GM18499 (cell line): Measurements from ENCODE around the gene IGFBP1.
"Not testable (repeated sequence)": the region's sequence is repeated elsewhere in the genome, so short reads cannot be mapped to it uniquely, and the experiment has no call there.

Source experiments
- ATAC-seq: cut with Tn5 transposase; IDR thresholded peaks from one replicate; pipeline ENCODE4 v1.9.1; 2021; ENCODE audit warnings: moderate number of reproducible peaks; ENCODE audit not compliant: insufficient read depth, unreplicated experiment

Gene IGFBP1

GRCh38 chr7:45923818-45924217 lies 35.5 kb downstream of the IGFBP1 start:
- no peak for ATAC-seq

DNA sequence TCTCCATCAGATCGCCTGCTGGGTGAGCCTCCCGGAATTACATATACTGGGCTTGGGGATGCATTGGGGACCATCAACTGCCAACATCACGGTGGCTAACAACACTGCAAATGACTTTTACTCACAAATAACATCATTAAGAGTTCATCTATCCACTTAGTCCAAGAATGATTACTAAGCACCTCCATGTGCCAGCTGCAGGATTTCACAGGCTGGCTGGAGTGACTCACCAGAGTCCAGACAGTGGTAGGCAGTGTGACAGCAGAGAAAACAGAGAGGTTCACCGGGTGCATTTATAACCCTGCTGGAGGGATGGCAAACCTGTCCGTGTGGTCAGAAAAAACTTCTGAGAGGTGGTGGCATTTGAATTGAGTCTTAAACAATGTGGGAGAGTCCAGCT lies 36.0 kb downstream of the IGFBP1 start:
- ATAC-seq, result no peak

DNA sequence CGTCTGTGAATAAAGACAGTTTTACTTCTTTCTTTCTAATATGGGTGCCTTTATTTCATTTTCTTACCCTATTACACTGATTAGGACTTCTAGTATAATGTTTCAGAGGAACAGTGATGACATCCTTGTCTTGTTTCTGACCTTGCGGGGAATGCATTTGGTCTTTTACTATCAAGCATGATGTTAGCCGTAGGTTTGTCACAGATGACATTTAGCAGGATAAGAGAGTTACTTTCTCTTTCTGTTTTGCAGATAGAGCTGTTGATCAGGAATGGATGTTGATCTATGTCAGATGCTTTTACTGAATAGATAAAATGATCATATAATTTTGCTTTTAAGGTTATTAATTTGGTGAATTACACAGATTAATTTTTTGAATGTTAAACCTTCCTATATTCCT lies 39.4 kb downstream of the IGFBP1 start:
- no peak for ATAC-seq

DNA sequence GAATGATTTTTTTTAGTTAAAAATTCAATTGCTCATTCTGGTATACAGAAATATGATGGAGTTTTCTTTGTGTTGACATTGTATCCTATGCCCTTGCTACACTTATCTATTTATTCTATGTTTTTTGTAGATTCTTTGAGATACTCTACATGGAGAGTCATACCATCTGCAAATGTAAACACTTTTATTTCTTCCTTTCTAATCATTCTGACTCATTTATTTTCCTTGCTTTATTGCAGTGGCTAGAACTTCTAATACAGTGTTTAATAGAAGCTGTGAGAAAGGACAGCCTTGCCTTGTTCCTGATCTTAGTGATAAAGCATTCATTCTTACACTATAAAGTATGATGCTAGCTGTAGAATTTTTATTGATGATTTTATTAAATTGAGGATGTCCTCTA lies 42.7 kb downstream of the IGFBP1 start:
- ATAC-seq, result no peak

DNA sequence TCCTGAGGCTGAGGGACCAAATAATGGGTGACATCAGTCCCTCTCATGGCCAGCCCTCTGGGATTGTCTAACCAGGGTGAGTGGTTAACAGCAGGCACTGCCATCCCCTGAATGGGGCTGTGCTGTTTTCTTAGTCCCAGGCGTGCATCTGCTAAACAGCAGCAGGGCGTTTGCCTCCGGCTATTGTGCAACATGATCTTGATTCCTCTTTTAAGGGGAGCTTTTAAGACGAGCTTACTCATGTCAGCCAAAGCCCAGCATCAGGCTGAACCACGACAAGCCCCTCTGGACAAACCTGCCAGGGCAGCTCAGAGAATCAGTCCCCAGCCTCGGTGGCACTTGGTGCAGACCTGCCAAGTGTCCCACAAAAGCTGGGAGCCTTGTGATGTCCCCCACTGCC lies 49.0 kb downstream of the IGFBP1 start:
- ATAC-seq, result no peak

DNA sequence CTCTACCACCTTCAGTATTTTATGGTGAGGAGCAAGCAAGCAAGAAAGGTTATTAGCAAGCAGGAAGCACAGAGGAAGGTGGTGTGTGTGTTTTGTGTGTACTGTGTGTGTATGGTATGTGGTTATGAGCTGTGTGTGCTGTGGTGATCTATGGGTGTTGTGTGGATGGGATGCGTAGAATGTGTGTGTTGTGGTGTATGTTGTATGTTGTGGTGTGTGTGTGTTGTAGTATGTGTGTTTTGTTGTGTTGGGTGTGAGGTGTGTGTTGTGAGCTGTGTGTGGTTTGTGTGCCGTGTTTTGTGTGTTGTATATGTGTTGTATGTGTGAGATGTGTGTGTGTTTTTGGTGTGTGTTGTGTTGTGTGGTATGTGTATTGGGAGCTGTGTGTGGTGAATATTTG lies 49.6 kb downstream of the IGFBP1 start:
- no peak for ATAC-seq

DNA sequence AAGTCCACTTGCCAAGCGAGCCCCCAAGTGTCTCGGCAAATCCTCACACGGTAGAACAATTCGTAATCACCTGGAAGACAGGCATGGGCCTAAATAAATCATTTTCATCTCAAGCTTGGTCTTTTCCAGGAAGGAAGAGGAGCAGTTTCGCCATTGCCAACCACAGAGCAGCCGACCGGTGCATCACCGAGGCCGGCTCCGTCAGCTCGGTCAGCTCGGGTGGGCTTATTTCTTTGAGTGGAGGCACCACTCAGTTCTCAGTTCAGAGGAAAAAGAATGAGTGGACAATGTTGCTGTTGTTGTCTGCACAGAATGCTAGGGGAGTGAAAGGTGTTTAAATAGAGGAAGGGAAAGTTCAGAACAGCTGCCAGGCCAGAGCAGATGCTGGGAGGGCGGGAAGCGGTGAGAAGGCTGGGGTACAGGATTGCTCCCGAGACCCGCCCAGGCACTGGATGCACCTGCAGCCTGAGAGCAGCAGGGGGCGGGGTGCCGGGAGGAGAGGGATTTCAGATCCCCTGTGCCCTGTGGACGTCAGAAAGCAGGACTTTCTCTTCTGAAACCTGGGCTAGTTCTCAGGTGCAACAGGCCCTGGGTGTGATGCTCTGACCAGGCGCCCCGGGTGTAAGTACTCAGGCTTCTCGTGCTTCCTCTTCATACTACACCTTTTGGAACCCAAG lies 50.5 kb downstream of the IGFBP1 start:
- ATAC-seq, result no peak

DNA sequence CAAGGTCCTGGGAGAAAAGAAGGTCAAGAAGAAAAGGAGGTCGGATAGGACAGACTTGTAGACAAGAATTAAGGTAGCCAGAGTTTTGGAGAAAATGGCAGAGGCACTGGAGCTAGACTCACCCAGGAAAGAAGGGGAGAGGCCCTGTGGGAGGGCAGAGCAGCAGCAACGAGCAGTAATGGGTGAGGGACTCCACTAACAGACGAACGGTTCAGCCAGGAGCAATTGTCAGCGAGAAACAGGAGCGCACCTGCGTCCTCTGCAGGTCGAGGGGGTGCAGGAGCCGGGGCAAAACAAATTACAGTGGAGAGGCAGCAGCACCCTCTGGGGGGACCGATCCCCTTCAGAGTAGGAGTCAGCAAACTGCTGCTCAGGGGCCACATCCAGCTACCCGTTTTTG lies 51.3 kb downstream of the IGFBP1 start:
- no peak for ATAC-seq

- not testable (repeated sequence) for ATAC-seq
Observed at GRCh38 chr7:45940237-45940781, 52.0 kb downstream of the IGFBP1 start.

DNA sequence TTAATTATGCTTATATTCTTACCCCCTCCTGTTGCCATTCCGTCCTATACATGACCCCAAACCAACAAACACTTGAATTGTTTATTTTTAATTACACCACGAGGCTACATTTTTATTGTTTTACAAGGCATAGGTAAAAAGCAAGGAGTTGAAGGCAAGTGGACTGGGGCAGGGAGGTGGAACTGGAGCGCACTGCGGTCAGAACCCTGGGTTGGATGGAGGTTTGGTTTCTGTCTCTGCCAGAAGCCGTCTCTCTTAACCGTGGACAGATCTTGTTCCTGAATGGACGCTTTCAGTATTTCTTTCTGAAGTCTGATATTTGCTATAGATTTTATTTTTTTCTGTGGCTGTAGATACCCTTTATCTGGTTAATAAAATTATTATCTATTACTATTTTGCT lies 52.7 kb downstream of the IGFBP1 start:
- no peak for ATAC-seq
